ENCODE data around the gene ARHGAP15. TPM values are rescaled to one million over a fixed set of nuclear protein-coding genes. Genes with fewer than 3 reads are reported as not detected.

The ARHGAP15 gene
- total RNA-seq, 1 experiment from 2014 or later: 0.41 TPM

DNA sequence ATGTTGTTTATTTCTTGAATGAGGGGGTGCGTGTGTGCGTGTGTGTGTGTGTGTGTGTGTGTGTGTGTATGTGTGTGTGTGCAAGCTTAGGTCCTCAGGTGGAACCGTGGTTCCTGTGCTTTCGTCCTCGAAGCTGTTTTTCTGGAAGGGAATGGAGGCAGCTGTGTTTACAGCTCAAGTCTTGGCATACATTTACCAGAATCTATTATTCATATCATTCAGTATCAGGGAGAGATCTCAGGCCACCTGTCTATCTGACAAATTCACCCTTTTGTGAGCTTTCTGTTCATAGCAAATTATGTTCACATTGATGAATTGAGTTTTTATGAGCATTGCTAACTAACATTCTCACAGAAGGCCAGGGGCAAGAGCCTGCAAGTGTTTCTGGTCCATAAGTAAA, 550.4 kb downstream of the ARHGAP15 start:
- ATAC-seq (no peak), DNase-seq (ENCODE audit: low read depth, low spot score) (no peak)
- H3K4me1 ChIP-seq (ENCODE audit: control insufficient read depth, insufficient read depth, low read length): no peaks in the 10 kb centered on the region
- no peak overlapping the region for H3K27ac ChIP-seq (ENCODE audit: low read length)
- ChIA-PET CTCF (no interaction called here), POLR2A (no interaction called here)
- in situ Hi-C loops (cut with HindIII; ENCODE audit: low pct_unique_long_range_greater_than_20kb, low sequenced_read_pairs) (no loop called here), intact Hi-C loops (cut with micrococcal nuclease; ENCODE audit: unreplicated experiment) (no loop called here)
- no TSS peak for BruUV-seq (replicated peaks)
- H3K27me3 ChIP-seq (ENCODE audit: control insufficient read depth, insufficient read depth, low read length): no peaks in the 10 kb centered on the region
- TF ChIP-seq, protein P1, sequence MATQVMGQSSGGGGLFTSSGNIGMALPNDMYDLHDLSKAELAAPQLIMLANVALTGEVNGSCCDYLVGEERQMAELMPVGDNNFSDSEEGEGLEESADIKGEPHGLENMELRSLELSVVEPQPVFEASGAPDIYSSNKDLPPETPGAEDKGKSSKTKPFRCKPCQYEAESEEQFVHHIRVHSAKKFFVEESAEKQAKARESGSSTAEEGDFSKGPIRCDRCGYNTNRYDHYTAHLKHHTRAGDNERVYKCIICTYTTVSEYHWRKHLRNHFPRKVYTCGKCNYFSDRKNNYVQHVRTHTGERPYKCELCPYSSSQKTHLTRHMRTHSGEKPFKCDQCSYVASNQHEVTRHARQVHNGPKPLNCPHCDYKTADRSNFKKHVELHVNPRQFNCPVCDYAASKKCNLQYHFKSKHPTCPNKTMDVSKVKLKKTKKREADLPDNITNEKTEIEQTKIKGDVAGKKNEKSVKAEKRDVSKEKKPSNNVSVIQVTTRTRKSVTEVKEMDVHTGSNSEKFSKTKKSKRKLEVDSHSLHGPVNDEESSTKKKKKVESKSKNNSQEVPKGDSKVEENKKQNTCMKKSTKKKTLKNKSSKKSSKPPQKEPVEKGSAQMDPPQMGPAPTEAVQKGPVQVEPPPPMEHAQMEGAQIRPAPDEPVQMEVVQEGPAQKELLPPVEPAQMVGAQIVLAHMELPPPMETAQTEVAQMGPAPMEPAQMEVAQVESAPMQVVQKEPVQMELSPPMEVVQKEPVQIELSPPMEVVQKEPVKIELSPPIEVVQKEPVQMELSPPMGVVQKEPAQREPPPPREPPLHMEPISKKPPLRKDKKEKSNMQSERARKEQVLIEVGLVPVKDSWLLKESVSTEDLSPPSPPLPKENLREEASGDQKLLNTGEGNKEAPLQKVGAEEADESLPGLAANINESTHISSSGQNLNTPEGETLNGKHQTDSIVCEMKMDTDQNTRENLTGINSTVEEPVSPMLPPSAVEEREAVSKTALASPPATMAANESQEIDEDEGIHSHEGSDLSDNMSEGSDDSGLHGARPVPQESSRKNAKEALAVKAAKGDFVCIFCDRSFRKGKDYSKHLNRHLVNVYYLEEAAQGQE (IDR thresholded peaks at IDR 0.05; ENCODE audit: insufficient read depth in 1 of 2, low read depth in 2 of 2, low read length in 1 of 2): no peak
- no peak for TF ChIP-seq SIN3A (IDR thresholded peaks at IDR 0.05; ENCODE audit: borderline replicate concordance, insufficient read depth, low read depth, low read length)
- TF ChIP-seq, protein P2, sequence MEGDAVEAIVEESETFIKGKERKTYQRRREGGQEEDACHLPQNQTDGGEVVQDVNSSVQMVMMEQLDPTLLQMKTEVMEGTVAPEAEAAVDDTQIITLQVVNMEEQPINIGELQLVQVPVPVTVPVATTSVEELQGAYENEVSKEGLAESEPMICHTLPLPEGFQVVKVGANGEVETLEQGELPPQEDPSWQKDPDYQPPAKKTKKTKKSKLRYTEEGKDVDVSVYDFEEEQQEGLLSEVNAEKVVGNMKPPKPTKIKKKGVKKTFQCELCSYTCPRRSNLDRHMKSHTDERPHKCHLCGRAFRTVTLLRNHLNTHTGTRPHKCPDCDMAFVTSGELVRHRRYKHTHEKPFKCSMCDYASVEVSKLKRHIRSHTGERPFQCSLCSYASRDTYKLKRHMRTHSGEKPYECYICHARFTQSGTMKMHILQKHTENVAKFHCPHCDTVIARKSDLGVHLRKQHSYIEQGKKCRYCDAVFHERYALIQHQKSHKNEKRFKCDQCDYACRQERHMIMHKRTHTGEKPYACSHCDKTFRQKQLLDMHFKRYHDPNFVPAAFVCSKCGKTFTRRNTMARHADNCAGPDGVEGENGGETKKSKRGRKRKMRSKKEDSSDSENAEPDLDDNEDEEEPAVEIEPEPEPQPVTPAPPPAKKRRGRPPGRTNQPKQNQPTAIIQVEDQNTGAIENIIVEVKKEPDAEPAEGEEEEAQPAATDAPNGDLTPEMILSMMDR (IDR thresholded peaks at IDR 0.05): no peak
- TF ChIP-seq TCF7L2 (IDR thresholded peaks at IDR 0.05; ENCODE audit: low read depth, low read length): no peak
- TF ChIP-seq POLR2AphosphoS5 (IDR thresholded peaks at IDR 0.05; ENCODE audit: low read depth, low read length): no peak
- no peaks in the 10 kb centered on the region for H3K36me3 ChIP-seq (ENCODE audit: control insufficient read depth, insufficient read depth, low read length)
- no peaks in the 10 kb centered on the region for H3K9me3 ChIP-seq (ENCODE audit: control insufficient read depth, insufficient read depth, low read depth, low read length)
- no peak overlapping the region for H3K4me3 ChIP-seq (ENCODE audit: low read depth in 2 of 2, low read length in 2 of 2)

DNA sequence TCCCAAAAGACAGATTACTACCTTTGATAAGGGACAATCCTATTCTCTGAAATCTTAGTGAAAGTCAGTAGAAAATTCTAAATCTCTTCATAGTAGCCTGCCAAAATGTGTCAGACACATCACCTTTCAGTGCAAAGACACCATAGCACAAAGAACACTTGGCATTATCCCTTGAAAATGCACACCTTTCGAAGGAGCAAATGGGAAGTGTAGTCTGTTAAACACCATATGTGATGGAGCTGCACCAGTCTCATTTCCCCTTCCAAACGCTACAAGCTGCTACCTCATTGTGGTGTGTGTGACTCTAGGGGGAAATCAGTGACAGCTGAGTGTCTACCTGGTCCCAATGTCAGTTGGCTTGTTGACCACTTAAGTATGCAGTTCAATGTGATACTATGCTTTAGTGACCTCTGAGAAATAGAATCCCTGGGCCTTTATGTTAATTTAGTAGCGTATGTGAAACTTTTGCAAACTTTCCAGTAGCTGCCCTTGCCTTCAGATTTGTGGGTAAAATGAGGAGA, 551.7 kb downstream of the ARHGAP15 start:
- H3K27me3 ChIP-seq (ENCODE audit: control insufficient read depth, insufficient read depth, low read length): no peaks in the 10 kb centered on the region
- no peaks in the 10 kb centered on the region for H3K9me3 ChIP-seq (ENCODE audit: control insufficient read depth, insufficient read depth, low read depth, low read length)
- no peaks in the 10 kb centered on the region for H3K4me1 ChIP-seq (ENCODE audit: control insufficient read depth, insufficient read depth, low read length)
- ATAC-seq: no peak
- POLR2A ChIA-PET: no interaction called here
- CTCF ChIA-PET: no interaction called here
- no peak for TF ChIP-seq POLR2AphosphoS5 (IDR thresholded peaks at IDR 0.05; ENCODE audit: low read depth, low read length)
- no peak for TF ChIP-seq SIN3A (IDR thresholded peaks at IDR 0.05; ENCODE audit: borderline replicate concordance, insufficient read depth, low read depth, low read length)
- TF ChIP-seq, protein P2 (IDR thresholded peaks at IDR 0.05): no peak
- TF ChIP-seq, protein P1 (IDR thresholded peaks at IDR 0.05; ENCODE audit: insufficient read depth in 1 of 2, low read depth in 2 of 2, low read length in 1 of 2): no peak
- no peak for TF ChIP-seq TCF7L2 (IDR thresholded peaks at IDR 0.05; ENCODE audit: low read depth, low read length)
- no peak for DNase-seq (ENCODE audit: low read depth, low spot score)
- H3K36me3 ChIP-seq (ENCODE audit: control insufficient read depth, insufficient read depth, low read length): no peaks in the 10 kb centered on the region
- no peak overlapping the region for H3K27ac ChIP-seq (ENCODE audit: low read length)
- BruUV-seq (replicated peaks): no TSS peak
- intact Hi-C loops (cut with micrococcal nuclease; ENCODE audit: unreplicated experiment): no loop called here
- no peak overlapping the region for H3K4me3 ChIP-seq (ENCODE audit: low read depth in 2 of 2, low read length in 2 of 2)
- in situ Hi-C loops (cut with HindIII; ENCODE audit: low pct_unique_long_range_greater_than_20kb, low sequenced_read_pairs): no loop called here
